H1 (cell line): ENCODE data around the gene NF1. TPM values are rescaled to one million over a fixed set of nuclear protein-coding genes. Genes with fewer than 3 reads are reported as not detected.

Experiments
- CTCF ChIA-PET: fragments of 300-600 bp; sonication (Branson Sonifier 250); formaldehyde crosslinking; loops from one replicate; lab custom pipeline; 2021; ENCODE audit not compliant: partially characterized antibody; lab: Charles Lee
- POLR2A ChIA-PET: fragments of 300-600 bp; sonication (Branson Sonifier 250); formaldehyde crosslinking; loops from one replicate; lab custom pipeline; 2021; ENCODE audit warnings: inconsistent platforms; ENCODE audit not compliant: partially characterized antibody; lab: Charles Lee
- DNase-seq, 2 experiments: peaks; one replicate each; pipeline versions ENCODE4 v3.0.0 to v3.0.0-alpha.2; 2010 to 2022; ENCODE audit warnings: low spot score in 2 of 2, low read depth in 1 of 2, mixed read lengths in 1 of 2
- FAIRE-seq: peaks from 2 replicates; lab custom pipeline; 2011; peaks lifted over from hg19 to GRCh38; lab: Jason Lieb, UNC
- H2AFZ ChIP-seq: 2 replicates; pipeline ENCODE4 v1.8.1; 2012; ENCODE audit warnings: low read length, inconsistent platforms
- H2AK5ac ChIP-seq: 2 replicates; pipeline ENCODE4 v1.6.1; 2013; ENCODE audit warnings: low read depth, low read length
- H2BK120ac ChIP-seq: replicated peaks from 2 replicates; pipeline ENCODE3; 2013; ENCODE audit warnings: low read depth, low read length, inconsistent platforms
- H2BK12ac ChIP-seq: 2 replicates; pipeline ENCODE4 v1.6.1; 2013; ENCODE audit warnings: low read depth, low read length
- H2BK15ac ChIP-seq: 2 replicates; pipeline ENCODE4 v1.6.1; 2013; ENCODE audit warnings: low read length
- H2BK20ac ChIP-seq: 2 replicates; pipeline ENCODE4 v1.6.1; 2013; ENCODE audit warnings: low read length
- H2BK5ac ChIP-seq: 2 replicates; pipeline ENCODE4 v1.6.1; 2013; ENCODE audit warnings: low read depth, low read length
- H3K14ac ChIP-seq: 2 replicates; pipeline ENCODE4 v1.6.1; 2013; ENCODE audit warnings: inconsistent platforms; ENCODE audit not compliant: insufficient read length
- H3K18ac ChIP-seq: 2 replicates; pipeline ENCODE4 v1.6.1; 2013; ENCODE audit warnings: low read length; ENCODE audit errors: extremely low read depth
- H3K23ac ChIP-seq: 2 replicates; pipeline ENCODE4 v1.6.1; 2013; ENCODE audit warnings: inconsistent platforms; ENCODE audit not compliant: insufficient read length
- H3K23me2 ChIP-seq: 2 replicates; pipeline ENCODE4 v1.6.1; 2013; ENCODE audit warnings: low read depth, low read length
- H3K27ac ChIP-seq: 2 replicates; pipeline ENCODE4 v1.6.1; 2011; ENCODE audit warnings: low read depth, low read length, inconsistent platforms
- H3K27me3 ChIP-seq, 4 experiments: replicated peaks in 1 of 4; 1 replicate in 1 of 4; 2 replicates in 3 of 4; pipeline versions ENCODE4 v1.6.1 to v1.8.1; 2011 to 2013; ENCODE audit warnings: low read length in 3 of 4, mild to moderate bottlenecking in 3 of 4, inconsistent platforms in 2 of 4, mixed read lengths in 2 of 4, moderate library complexity in 1 of 4; ENCODE audit not compliant: control insufficient read depth in 3 of 4, insufficient read depth in 3 of 4; ENCODE audit errors: extremely low read depth in 1 of 4
- H3K36me3 ChIP-seq, 4 experiments: 2 replicates each; pipeline versions ENCODE4 v1.6.1 to v1.8.1; 2011 to 2013; ENCODE audit warnings: mild to moderate bottlenecking in 4 of 4, low read length in 3 of 4, moderate library complexity in 2 of 4, control low read depth in 1 of 4, inconsistent platforms in 1 of 4; ENCODE audit not compliant: insufficient read depth in 4 of 4, control insufficient read depth in 2 of 4
- H3K4ac ChIP-seq: replicated peaks from 2 replicates; pipeline ENCODE3; 2013; ENCODE audit warnings: low read length, low read depth, mixed read lengths, inconsistent platforms; ENCODE audit not compliant: insufficient read length
- H3K4me1 ChIP-seq, 4 experiments: replicated peaks in 1 of 4; 1 replicate in 1 of 4; 2 replicates in 3 of 4; pipeline versions ENCODE4 v1.6.1 to v1.8.1; 2011 to 2013; ENCODE audit warnings: low read length in 3 of 4, inconsistent platforms in 2 of 4, mixed read lengths in 1 of 4; ENCODE audit not compliant: insufficient read depth in 4 of 4, control insufficient read depth in 3 of 4
- H3K4me2 ChIP-seq, 2 experiments: 2 replicates each; pipeline versions ENCODE4 v1.6.1 to v1.8.1; 2011 to 2013; ENCODE audit warnings: low read depth in 2 of 2, low read length in 2 of 2, control low read depth in 1 of 2, inconsistent platforms in 1 of 2, mild to moderate bottlenecking in 1 of 2; ENCODE audit not compliant: insufficient read depth in 1 of 2
- H3K4me3 ChIP-seq, 4 experiments: fragments of 200-600, 300-600 bp in 1 of 4; sonication (generic), shearing (Covaris generic), sonication (Bioruptor Twin) in 1 of 4; 2 replicates each; pipeline versions ENCODE4 v1.5.1 to v1.8.1; 2011 to 2016; ENCODE audit warnings: low read length in 4 of 4, low read depth in 3 of 4, control low read depth in 2 of 4, inconsistent platforms in 2 of 4, mild to moderate bottlenecking in 2 of 4, mixed read lengths in 1 of 4, moderate library complexity in 1 of 4; ENCODE audit not compliant: insufficient read depth in 2 of 4; ENCODE audit errors: extremely low read depth in 1 of 4
- H3K56ac ChIP-seq: replicated peaks from 2 replicates; pipeline ENCODE3; 2013; ENCODE audit warnings: low read depth, mild to moderate bottlenecking, mixed read lengths, low read length, inconsistent platforms; ENCODE audit not compliant: insufficient read length
- H3K79me1 ChIP-seq: 2 replicates; pipeline ENCODE4 v1.6.1; 2013; ENCODE audit warnings: low read depth, low read length, control low read depth
- H3K79me2 ChIP-seq, 2 experiments: 2 replicates each; pipeline versions ENCODE4 v1.6.1 to v1.8.1; 2012 to 2013; ENCODE audit warnings: low read length in 2 of 2, mild to moderate bottlenecking in 2 of 2, inconsistent platforms in 1 of 2; ENCODE audit not compliant: insufficient read depth in 2 of 2, control insufficient read depth in 1 of 2
- H3K9ac ChIP-seq, 4 experiments: replicated peaks in 1 of 4; 1 replicate in 1 of 4; 2 replicates in 3 of 4; pipeline versions ENCODE4 v1.6.1 to v1.8.1; 2011 to 2013; ENCODE audit warnings: low read depth in 3 of 4, low read length in 3 of 4, control low read depth in 2 of 4, mild to moderate bottlenecking in 2 of 4, moderate library complexity in 2 of 4, inconsistent platforms in 1 of 4; ENCODE audit errors: extremely low read depth in 1 of 4
- H3K9me3 ChIP-seq, 2 experiments: 2 replicates each; pipeline versions ENCODE4 v1.6.1 to v1.8.1; 2012 to 2013; ENCODE audit warnings: mild to moderate bottlenecking in 2 of 2, moderate library complexity in 2 of 2, control low read depth in 1 of 2, inconsistent platforms in 1 of 2, low read depth in 1 of 2, low read length in 1 of 2, mixed read lengths in 1 of 2; ENCODE audit not compliant: insufficient read depth in 2 of 2
- H4K20me1 ChIP-seq, 2 experiments: replicated peaks in 1 of 2; 2 replicates each; pipeline versions ENCODE3 to v1.8.1; 2011 to 2013; ENCODE audit warnings: inconsistent platforms in 2 of 2, low read length in 2 of 2, mild to moderate bottlenecking in 1 of 2; ENCODE audit not compliant: insufficient read depth in 2 of 2, control insufficient read depth in 1 of 2
- H4K5ac ChIP-seq: 2 replicates; pipeline ENCODE4 v1.6.1; 2013; ENCODE audit warnings: low read length, low read depth, mixed read lengths, inconsistent platforms; ENCODE audit not compliant: insufficient read length
- H4K8ac ChIP-seq: 2 replicates; pipeline ENCODE4 v1.8.0; 2013; ENCODE audit warnings: mild to moderate bottlenecking, moderate library complexity, low read length, inconsistent platforms; ENCODE audit not compliant: insufficient read depth; ENCODE audit errors: extremely low read depth
- H4K91ac ChIP-seq: replicated peaks from 2 replicates; pipeline ENCODE3; 2013; ENCODE audit warnings: low read length, mixed read lengths, inconsistent platforms; ENCODE audit not compliant: insufficient read length
- CTCF ChIP-seq, 3 experiments: IDR thresholded peaks; 1 replicate in 2 of 3; 2 replicates in 1 of 3; pipeline versions ENCODE4 v1.5.1 to v1.6.1; 2011; ENCODE audit warnings: low read length in 3 of 3, mild to moderate bottlenecking in 3 of 3, inconsistent platforms in 2 of 3, low read depth in 1 of 3, moderate library complexity in 1 of 3; ENCODE audit not compliant: insufficient read depth in 1 of 3; ENCODE audit errors: control extremely low read depth in 1 of 3
- FOSL1 ChIP-seq: IDR thresholded peaks from 2 replicates; pipeline ENCODE4 v1.6.1; 2011; ENCODE audit warnings: mild to moderate bottlenecking, low read depth, low read length, moderate library complexity; ENCODE audit not compliant: insufficient read depth
- KDM4A ChIP-seq: IDR thresholded peaks from one replicate; pipeline ENCODE4 v1.7.1; 2012; ENCODE audit warnings: low read depth, mild to moderate bottlenecking, moderate library complexity, low read length, inconsistent platforms; ENCODE audit not compliant: severe bottlenecking
- NANOG ChIP-seq: IDR thresholded peaks from 2 replicates; pipeline ENCODE4 v1.6.1; 2011; ENCODE audit warnings: low read length, low read depth, mild to moderate bottlenecking, inconsistent platforms; ENCODE audit not compliant: insufficient read depth, poor library complexity, severe bottlenecking
- RAD21 ChIP-seq, 2 experiments: IDR thresholded peaks in 1 of 2; conservative IDR thresholded peaks in 1 of 2; 2 replicates each; pipeline ENCODE4 v1.6.1; 2011; ENCODE audit warnings: low read depth in 2 of 2, low read length in 2 of 2, improper control_type of control experiment in 1 of 2, inconsistent platforms in 1 of 2, mild to moderate bottlenecking in 1 of 2, moderate library complexity in 1 of 2
- TCF12 ChIP-seq: IDR thresholded peaks from 2 replicates; pipeline ENCODE4 v1.6.1; 2011; ENCODE audit warnings: low read depth, mild to moderate bottlenecking, low read length
- WGBS, 2 experiments: shearing (Covaris generic) in 1 of 2; methylation state at CpG; one replicate each; pipeline versions ENCODE4 v1.1.6 to v1.1.7; 2013 to 2015; ENCODE audit warnings: low lambda C conversion rate in 2 of 2, mixed read lengths in 2 of 2, inconsistent platforms in 1 of 2, low coverage in 1 of 2, missing lambda C conversion rate in 1 of 2; ENCODE audit not compliant: insufficient replicate concordance in 2 of 2, insufficient coverage in 1 of 2, insufficient read length in 1 of 2; ENCODE audit errors: extremely low coverage in 1 of 2, missing lambda C conversion rate in 1 of 2; 5-methylcytosine and 5-hydroxymethylcytosine counted together
- polyA plus RNA-seq, 7 experiments: library from polyadenylated mRNA; depleted of rRNA in 3 of 7; stranded (reverse) in 5 of 7; unstranded in 2 of 7; fragments of >200 nt in 5 of 7; fragments of 200-250 nt in 2 of 7; gene quantifications; 1 replicate in 5 of 7; 2 replicates in 1 of 7; 4 replicates in 1 of 7; pipeline versions ENCODE4 v1.2.1 to v1.2.3, GENCODE V29; 2011 to 2013; ENCODE audit warnings: missing spikeins in 2 of 7, mixed read lengths in 2 of 7
- total RNA-seq: library from RNA; stranded (reverse); fragmentation: NEBNext Ultra II Directional; extraction: Animal tissue kit (Norgen Biotek cat#: 25700); gene quantifications from 2 replicates; pipeline ENCODE4 v1.2.1, GENCODE V29; 2021

Gene NF1
- total and polyA plus RNA-seq, 2 of the 8 experiments (the other 6 are each of a cell fraction or from before 2014, with no cell fraction given): 19.3 to 29.6 TPM

GRCh38 chr17:31405890-31406371 lies 311.2 kb downstream of the NF1 start:
- no peak overlapping the region for H3K4me2 ChIP-seq

More at GRCh38 chr17:31405890-31406371, 311.2 kb downstream of the NF1 start:
- H3K18ac ChIP-seq: no peak overlapping the region
- no peaks in the 10 kb centered on the region for H3K79me1 ChIP-seq
- no peak overlapping the region for H4K91ac ChIP-seq
- ChIA-PET POLR2A (no interaction called here), CTCF (interaction anchor here (0.5 to 2.6 kb wide), 9 partner anchors 12 to 175 kb away, joined by 3 to 10 read pairs (median 3); no protein-coding TSS in a partner anchor)
- H3K9ac ChIP-seq: no peak overlapping the region
- no peak overlapping the region for H3K56ac ChIP-seq
- no peak overlapping the region for H2BK12ac ChIP-seq
- H2BK20ac ChIP-seq: 0 out of 2 replicates have a peak overlapping the region, but pooled peaks have one; percentile 48
- no peak overlapping the region for H2BK15ac ChIP-seq
- H4K8ac ChIP-seq: 0 out of 2 replicates have a peak overlapping the region, but pooled peaks have one; percentile 8
- no peak overlapping the region for H4K5ac ChIP-seq
- DNase-seq (peak in 1 of 2 experiments; percentile 67), FAIRE-seq (no peak)
- no peak overlapping the region for H3K14ac ChIP-seq
- H2AK5ac ChIP-seq: no peak overlapping the region
- H2AFZ ChIP-seq: peak overlapping the region; percentile 82; the same call in 1 of the 2 replicates
- no peak overlapping the region for H3K27ac ChIP-seq
- H3K23me2 ChIP-seq: peaks cover 3% of the 10 kb centered on the region; the same call in 1 of the 2 replicates
- H3K4me1 ChIP-seq: peaks cover 1 to 3% (median 2%) of the 10 kb centered on the region in 4 experiments; a peak in 3 of 7 replicates
- TF ChIP-seq NANOG (no peak), KDM4A (no peak), FOSL1 (no peak), TCF12 (no peak), RAD21 (IDR thresholded peaks at IDR 0.05 in 1 of 2, conservative IDR thresholded peaks at IDR 0.05 in 1 of 2; ENCODE audit: low read depth in 2 of 2, low read length in 2 of 2) (peak; percentile 32 to 45), CTCF (IDR thresholded peaks at IDR 0.05; ENCODE audit: control extremely low read depth in 1 of 3, insufficient read depth in 1 of 3, low read depth in 1 of 3, low read length in 3 of 3) (peak; percentile 31 to 39 (median 33); a peak in 3 of 4 replicates)
- H2BK120ac ChIP-seq: no peak overlapping the region
- H4K20me1 ChIP-seq: no peaks in the 10 kb centered on the region
- no peak overlapping the region for H3K23ac ChIP-seq
- H2BK5ac ChIP-seq: no peak overlapping the region
- 65% methylated on average over 5 of the region's 5 CpGs; no CpG with 5 or more reads in 1 of the 2 experiments for WGBS, 2 experiments
- H3K4ac ChIP-seq: no peak overlapping the region
- H3K27me3 ChIP-seq: no peaks in the 10 kb centered on the region
- no peaks in the 10 kb centered on the region; a peak in 1 of 8 replicates for H3K36me3 ChIP-seq
- H3K9me3 ChIP-seq: no peaks in the 10 kb centered on the region
- no peak overlapping the region for H3K4me3 ChIP-seq
- H3K79me2 ChIP-seq: no peaks in the 10 kb centered on the region
